ENCODE results near the gene DAPP1.

- TF ChIP-seq EZH2 (IDR thresholded peaks at IDR 0.05) (no peak), POLR2AphosphoS5 (IDR thresholded peaks at IDR 0.05; ENCODE audit: borderline replicate concordance, low read depth, low read length) (no peak), FOXP2 (optimal IDR thresholded peaks at IDR 0.05; ENCODE audit: control extremely low read depth, extremely low read length, insufficient read depth) (no peak)
Measured at GRCh38 chr4:99809326-99809725, 7.3 kb upstream of the DAPP1 start.

Measured in SK-N-MC (cell line).